CD4-positive, CD25-positive, alpha-beta regulatory T cell (primary cell): Measurements from ENCODE around the gene UBE2G1. TPM values are rescaled to one million over a fixed set of nuclear protein-coding genes. Genes with fewer than 3 reads are reported as not detected.

Experiments used
- ATAC-seq, 2 donors: fragments of 150-1000 bp; cut with Tn5 transposase; one replicate each; pipeline ENCODE4 v1.10.0; 2021; ENCODE audit warnings: low read depth in 2 of 2, moderate number of reproducible peaks in 2 of 2, moderate library complexity in 1 of 2
- DNase-seq, 3 donors: peaks; one replicate each; pipeline versions ENCODE4 v3.0.0 to v3.0.0-alpha.2; 2012 to 2022; ENCODE audit warnings: mixed read lengths in 1 of 3
- H3K27ac ChIP-seq: one replicate; pipeline ENCODE4 v1.7.0; 2013; ENCODE audit warnings: mild to moderate bottlenecking, low read length; ENCODE audit not compliant: insufficient read depth, poor library complexity, severe bottlenecking
- H3K27me3 ChIP-seq: one replicate; pipeline ENCODE4 v1.7.0; 2013; ENCODE audit warnings: low read length; ENCODE audit not compliant: control insufficient read depth, insufficient read depth
- H3K36me3 ChIP-seq: one replicate; pipeline ENCODE4 v1.7.0; 2013; ENCODE audit warnings: mild to moderate bottlenecking, low read length, moderate library complexity; ENCODE audit not compliant: control insufficient read depth, insufficient read depth
- H3K4me1 ChIP-seq: 2 replicates; pipeline ENCODE4 v1.7.0; 2013; ENCODE audit warnings: mild to moderate bottlenecking, low read length; ENCODE audit not compliant: insufficient read depth, control insufficient read depth, poor library complexity, severe bottlenecking
- H3K4me3 ChIP-seq: one replicate; pipeline ENCODE4 v1.7.0; 2013; ENCODE audit warnings: low read depth, mild to moderate bottlenecking, low read length, moderate library complexity
- H3K9me3 ChIP-seq, 2 experiments: 1 replicate in 1 of 2; 2 replicates in 1 of 2; pipeline ENCODE4 v1.7.0; 2013; ENCODE audit warnings: low read length in 2 of 2, mild to moderate bottlenecking in 1 of 2, moderate library complexity in 1 of 2; ENCODE audit not compliant: control insufficient read depth in 2 of 2
- H3K27ac Mint-ChIP-seq, 3 donors: one replicate each; pipeline ENCODE4 v1.8.0; 2020 to 2022; ENCODE audit warnings: mild to moderate bottlenecking in 3 of 3, mixed read lengths in 3 of 3, moderate library complexity in 2 of 3
- H3K27me3 Mint-ChIP-seq: one replicate; pipeline ENCODE4 v1.8.0; 2022; ENCODE audit warnings: mild to moderate bottlenecking, mixed read lengths
- H3K36me3 Mint-ChIP-seq: one replicate; pipeline ENCODE4 v1.8.0; 2020; ENCODE audit warnings: mixed read lengths
- H3K4me1 Mint-ChIP-seq, 4 donors: one replicate each; pipeline ENCODE4 v1.8.0; 2020 to 2022; ENCODE audit warnings: mixed read lengths in 4 of 4, mild to moderate bottlenecking in 1 of 4
- H3K4me3 Mint-ChIP-seq, 4 donors: one replicate each; pipeline ENCODE4 v1.8.0; 2020 to 2022; ENCODE audit warnings: mild to moderate bottlenecking in 4 of 4, mixed read lengths in 4 of 4, moderate library complexity in 3 of 4
- H3K9me3 Mint-ChIP-seq, 7 donors: one replicate each; pipeline ENCODE4 v1.8.0; 2020 to 2022; ENCODE audit warnings: mixed read lengths in 7 of 7, mild to moderate bottlenecking in 3 of 7, moderate library complexity in 2 of 7
- polyA plus RNA-seq, 4 donors: library from polyadenylated mRNA; unstranded; fragments of 300-500 nt; fragmentation: Illumina TruSeq; gene quantifications; one replicate each; pipeline ENCODE4 v1.2.3, GENCODE V29; 2021
- total RNA-seq: library from RNA; stranded (reverse); gene quantifications from one replicate; pipeline ENCODE4 v1.2.3, GENCODE V29; 2022

UBE2G1 gene
- total and polyA plus RNA-seq, 5 donors from 2014 or later = 55.0 to 67.9 (median 61.0) TPM

GRCh38 chr17:4267402-4267801, 99.1 kb downstream of the UBE2G1 start:
- Mint-ChIP-seq H3K27ac (peak overlapping the region in 1 of 3 donors; percentile 79), H3K4me1 (peaks cover 5 to 28% (median 17%) of the 10 kb centered on the region in 4 donors), H3K27me3 (no peaks in the 10 kb centered on the region), H3K9me3 (no peaks in the 10 kb centered on the region), H3K36me3 (peaks cover 12% of the 10 kb centered on the region), H3K4me3 (no peak overlapping the region)
- Histone ChIP-seq H3K4me1 (peaks cover 15% of the 10 kb centered on the region), H3K9me3 (no peaks in the 10 kb centered on the region), H3K4me3 (no peak overlapping the region), H3K36me3 (peaks cover 16% of the 10 kb centered on the region), H3K27ac (no peak overlapping the region), H3K27me3 (no peaks in the 10 kb centered on the region)
- ATAC-seq (no peak), DNase-seq (no peak)

GRCh38 chr17:4266550-4266949, 99.9 kb downstream of the UBE2G1 start:
- H3K27ac Mint-ChIP-seq = no peak overlapping the region
- no peaks in the 10 kb centered on the region for H3K27me3 Mint-ChIP-seq
- Histone ChIP-seq H3K27ac (no peak overlapping the region), H3K4me1 (peaks cover 19% of the 10 kb centered on the region), H3K4me3 (no peak overlapping the region), H3K27me3 (no peaks in the 10 kb centered on the region), H3K36me3 (peaks cover 11% of the 10 kb centered on the region), H3K9me3 (no peaks in the 10 kb centered on the region)
- DNase-seq (no peak), ATAC-seq (no peak)
- H3K9me3 Mint-ChIP-seq = no peaks in the 10 kb centered on the region
- H3K4me1 Mint-ChIP-seq = peaks cover 5 to 36% (median 23%) of the 10 kb centered on the region in 4 donors
- H3K4me3 Mint-ChIP-seq = peak overlapping the region in 2 of 4 donors; percentile 49 to 58
- peaks cover 12% of the 10 kb centered on the region for H3K36me3 Mint-ChIP-seq

DNA sequence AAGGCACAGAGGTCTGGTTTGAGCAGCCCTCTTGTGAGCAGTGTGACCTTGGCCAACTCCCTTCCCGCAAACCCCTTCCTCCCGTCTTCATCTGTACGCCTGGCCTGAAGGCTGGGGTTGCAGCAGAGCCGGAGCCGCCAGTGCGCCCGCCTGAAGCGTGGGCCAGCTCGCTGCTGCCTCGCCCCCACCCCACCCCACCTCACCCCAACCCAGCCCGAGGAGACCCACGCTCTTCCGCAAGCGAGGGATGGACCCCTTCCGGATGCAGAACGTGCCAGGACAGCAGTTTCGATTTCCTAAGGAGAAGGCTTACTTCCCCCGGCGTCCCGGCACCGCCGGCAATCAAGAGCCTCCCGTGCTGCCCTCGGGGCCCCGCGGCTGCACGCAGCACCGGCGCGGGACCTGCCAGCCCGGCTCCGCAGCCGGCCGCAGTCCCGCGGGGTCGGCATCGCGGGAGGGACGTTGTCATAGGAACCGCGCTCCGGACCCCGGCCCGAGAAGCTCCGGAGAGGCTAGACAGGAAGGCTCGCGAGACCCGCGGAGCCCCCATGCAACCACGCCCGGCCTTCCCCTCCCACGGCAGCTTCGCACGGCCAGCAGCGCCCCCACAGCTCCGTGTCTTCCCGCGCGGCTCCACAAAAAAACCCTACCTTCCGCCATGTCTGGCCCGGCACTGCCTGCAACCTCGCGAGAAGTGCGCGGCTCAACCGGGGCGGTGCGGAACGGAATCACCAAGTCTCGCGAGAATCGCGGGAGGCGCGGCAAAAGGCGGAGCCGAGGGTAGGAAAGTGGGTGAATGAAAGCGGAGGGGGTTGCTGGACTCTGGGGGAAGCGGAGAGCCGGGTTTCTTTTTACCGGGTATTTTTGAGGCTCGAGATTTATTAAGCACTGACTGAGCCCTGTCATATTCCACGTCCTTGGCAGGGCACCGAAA, 102.9 kb downstream of the UBE2G1 start, which contains the start of gene ANKFY1:
Gene ANKFY1 (minus strand): TSS at position 698 of the 934 bp plus-strand sequence. CDS start 38 bp downstream, at position 660.
- H3K4me1 Mint-ChIP-seq = peaks cover 5 to 52% (median 36%) of the 10 kb centered on the region in 4 donors
- H3K27me3 ChIP-seq = no peaks in the 10 kb centered on the region
- peaks cover 0 to 3% (median 0%) of the 10 kb centered on the region in 7 donors for H3K9me3 Mint-ChIP-seq
- H3K36me3 Mint-ChIP-seq = peaks cover 9% of the 10 kb centered on the region
- peaks cover 12% of the 10 kb centered on the region for H3K36me3 ChIP-seq
- peak within 1 kb of the TSS; percentile 96 for H3K4me3 ChIP-seq
- H3K27ac Mint-ChIP-seq = peak within 1 kb of the TSS; percentile 90 to 97 (median 94)
- peak within 1 kb of the TSS; percentile 91 to 99 (median 95) for H3K4me3 Mint-ChIP-seq
- H3K27me3 Mint-ChIP-seq = no peaks in the 10 kb centered on the region
- peak within 1 kb of the TSS; percentile 82 for H3K27ac ChIP-seq
- peaks cover 0 to 3% of the 10 kb centered on the region in 2 experiments for H3K9me3 ChIP-seq
- peak; percentile 97 for ATAC-seq
- peak; percentile 95 to 98 (median 98) for DNase-seq
- peaks cover 19% of the 10 kb centered on the region for H3K4me1 ChIP-seq

DNA sequence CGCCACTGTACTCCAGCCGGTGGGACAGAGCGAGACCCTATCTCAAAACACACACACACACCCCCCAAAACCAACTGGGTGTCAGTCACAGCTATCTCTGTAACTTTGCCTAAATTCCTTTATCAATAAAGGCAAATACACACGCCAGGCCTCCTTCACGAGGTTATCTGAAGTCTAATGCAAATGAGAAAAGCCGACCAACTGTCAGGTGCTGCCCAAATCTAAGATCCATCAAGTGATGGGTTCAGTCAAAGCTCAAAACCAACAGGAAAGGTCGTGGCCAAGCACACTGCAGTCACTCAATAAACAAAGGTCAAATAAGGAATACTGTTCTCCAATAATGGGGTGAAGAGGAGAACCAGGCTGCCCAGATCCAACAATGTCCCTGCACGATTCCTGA, 103.8 kb downstream of the UBE2G1 start:
- Mint-ChIP-seq H3K36me3 (peaks cover 12% of the 10 kb centered on the region), H3K9me3 (peaks cover 0 to 3% (median 0%) of the 10 kb centered on the region in 7 donors), H3K4me1 (peaks cover 9 to 56% (median 40%) of the 10 kb centered on the region in 4 donors), H3K27ac (peak overlapping the region in 2 of 3 donors; percentile 88 to 94), H3K4me3 (peak overlapping the region; percentile 90 to 99 (median 93)), H3K27me3 (no peaks in the 10 kb centered on the region)
- ATAC-seq (no peak), DNase-seq (no peak)
- H3K4me3 ChIP-seq = peak overlapping the region; percentile 89
- H3K9me3 ChIP-seq = peaks cover 0 to 3% of the 10 kb centered on the region in 2 experiments
- H3K4me1 ChIP-seq = peaks cover 19% of the 10 kb centered on the region
- peaks cover 10% of the 10 kb centered on the region for H3K36me3 ChIP-seq
- no peaks in the 10 kb centered on the region for H3K27me3 ChIP-seq
- peak overlapping the region; percentile 82 for H3K27ac ChIP-seq

DNA sequence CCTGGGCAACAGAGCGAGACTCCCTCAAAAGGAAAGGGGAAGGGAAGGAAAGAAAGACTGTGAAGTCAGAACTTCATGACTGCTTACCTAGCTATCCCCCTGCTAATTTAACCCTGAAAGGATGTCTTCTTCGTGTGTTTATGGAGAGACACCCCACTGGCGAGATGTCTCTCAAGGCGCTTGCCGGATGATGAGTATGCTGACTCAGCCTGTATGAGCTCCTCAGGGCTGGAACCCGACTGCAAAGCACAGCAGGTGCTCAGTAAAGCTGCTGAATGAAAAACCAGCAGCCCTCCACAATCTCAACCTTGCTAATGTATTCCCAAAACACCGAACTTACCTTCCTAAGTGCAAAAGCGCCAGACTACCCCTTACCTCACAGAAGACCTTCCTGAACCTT, 105.0 kb downstream of the UBE2G1 start:
- H3K27ac ChIP-seq = no peak overlapping the region
- H3K4me3 ChIP-seq = no peak overlapping the region
- peak overlapping the region; percentile 61 to 95 (median 70) for H3K4me3 Mint-ChIP-seq
- no peaks in the 10 kb centered on the region for H3K27me3 ChIP-seq
- H3K27me3 Mint-ChIP-seq = no peaks in the 10 kb centered on the region
- peaks cover 0 to 3% of the 10 kb centered on the region in 2 experiments for H3K9me3 ChIP-seq
- peaks cover 14% of the 10 kb centered on the region for H3K36me3 Mint-ChIP-seq
- no peak for ATAC-seq
- peaks cover 12% of the 10 kb centered on the region for H3K36me3 ChIP-seq
- peaks cover 0 to 3% (median 0%) of the 10 kb centered on the region in 7 donors for H3K9me3 Mint-ChIP-seq
- no peak for DNase-seq
- peaks cover 19% of the 10 kb centered on the region for H3K4me1 ChIP-seq
- H3K27ac Mint-ChIP-seq = peak overlapping the region in 2 of 3 donors; percentile 34 to 94
- peaks cover 11 to 68% (median 52%) of the 10 kb centered on the region in 4 donors for H3K4me1 Mint-ChIP-seq

DNA sequence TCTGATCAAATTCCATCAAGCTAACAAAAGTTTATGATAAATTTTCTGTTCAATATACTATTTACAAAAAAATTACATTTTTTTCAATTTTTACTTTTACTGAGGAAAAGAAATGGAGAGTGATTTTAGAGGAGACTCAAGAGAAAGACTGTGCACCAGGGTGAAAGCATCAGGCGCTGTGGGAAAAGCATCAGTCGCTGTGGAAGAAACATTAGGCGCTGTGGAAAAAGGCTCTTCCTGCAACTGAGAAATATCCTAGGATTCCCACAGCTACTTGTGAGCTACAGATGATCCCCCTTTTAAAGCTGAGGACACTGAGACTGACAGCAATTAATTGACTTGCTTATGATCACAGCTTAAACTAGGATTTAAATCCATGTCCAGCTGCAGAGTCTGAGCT, 107.6 kb downstream of the UBE2G1 start:
- peaks cover 0 to 3% of the 10 kb centered on the region in 2 experiments for H3K9me3 ChIP-seq
- Mint-ChIP-seq H3K9me3 (peaks cover 0 to 4% (median 0%) of the 10 kb centered on the region in 7 donors), H3K36me3 (peaks cover 17% of the 10 kb centered on the region), H3K4me1 (peaks cover 11 to 65% (median 48%) of the 10 kb centered on the region in 4 donors), H3K27me3 (no peaks in the 10 kb centered on the region), H3K27ac (no peak overlapping the region), H3K4me3 (no peak overlapping the region)
- no peak for ATAC-seq
- H3K27ac ChIP-seq = no peak overlapping the region
- peaks cover 12% of the 10 kb centered on the region for H3K36me3 ChIP-seq
- DNase-seq = no peak
- H3K4me3 ChIP-seq = no peak overlapping the region
- peaks cover 11% of the 10 kb centered on the region for H3K4me1 ChIP-seq
- H3K27me3 ChIP-seq = no peaks in the 10 kb centered on the region

DNA sequence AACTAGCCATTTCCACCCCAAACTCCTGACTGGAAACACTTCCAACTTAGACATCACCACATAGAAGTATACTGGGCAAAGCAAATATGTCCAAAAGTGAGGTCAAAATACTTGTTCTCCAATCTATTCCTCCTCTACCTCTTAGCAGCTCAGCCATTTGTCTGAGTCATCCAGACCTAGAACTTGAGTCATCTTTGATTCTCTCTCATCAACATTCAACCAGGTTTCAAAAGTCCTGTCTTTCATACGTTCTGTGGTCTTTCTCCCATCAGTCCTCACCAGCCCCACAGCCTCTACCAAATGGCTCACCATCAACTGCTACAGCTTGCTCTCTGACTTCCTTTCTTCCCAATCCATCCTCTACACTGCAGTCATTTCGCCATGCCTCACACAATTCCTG, 109.5 kb downstream of the UBE2G1 start:
- DNase-seq (no peak), ATAC-seq (no peak)
- peaks cover 0 to 3% of the 10 kb centered on the region in 2 experiments for H3K9me3 ChIP-seq
- peaks cover 0 to 4% (median 0%) of the 10 kb centered on the region in 7 donors for H3K9me3 Mint-ChIP-seq
- H3K4me1 Mint-ChIP-seq = peaks cover 9 to 58% (median 44%) of the 10 kb centered on the region in 4 donors
- no peaks in the 10 kb centered on the region for H3K4me1 ChIP-seq
- no peak overlapping the region for H3K27ac Mint-ChIP-seq
- H3K4me3 ChIP-seq = no peak overlapping the region
- H3K36me3 Mint-ChIP-seq = peaks cover 17% of the 10 kb centered on the region
- H3K4me3 Mint-ChIP-seq = peak overlapping the region in 1 of 4 donors; percentile 64
- H3K27ac ChIP-seq = no peak overlapping the region
- no peaks in the 10 kb centered on the region for H3K27me3 ChIP-seq
- peaks cover 12% of the 10 kb centered on the region for H3K36me3 ChIP-seq
- no peaks in the 10 kb centered on the region for H3K27me3 Mint-ChIP-seq
